GM13976 (cell line): ENCODE data around the gene GLRA3.

Experiments used
- DNase-seq: peaks from one replicate; pipeline ENCODE4 v3.0.0; 2012; ENCODE audit warnings: low spot score
- in situ Hi-C: fragments of 300-500 bp; cut with MboI; formaldehyde crosslinking; loops from one replicate; pipeline ENCODE4 v1.12.0; 2022; ENCODE audit warnings: low sequenced_read_pairs, mixed read lengths, inconsistent platforms; ENCODE audit not compliant: unreplicated experiment
- TF ChIP-seq, protein P1 (sequence below): IDR thresholded peaks from 2 replicates; pipeline ENCODE4 v1.5.1; 2012; ENCODE audit warnings: borderline replicate concordance, mild to moderate bottlenecking; ENCODE audit not compliant: insufficient read depth; ENCODE audit errors: extremely low read depth, missing control alignments, control extremely low read depth

The GLRA3 gene

DNA sequence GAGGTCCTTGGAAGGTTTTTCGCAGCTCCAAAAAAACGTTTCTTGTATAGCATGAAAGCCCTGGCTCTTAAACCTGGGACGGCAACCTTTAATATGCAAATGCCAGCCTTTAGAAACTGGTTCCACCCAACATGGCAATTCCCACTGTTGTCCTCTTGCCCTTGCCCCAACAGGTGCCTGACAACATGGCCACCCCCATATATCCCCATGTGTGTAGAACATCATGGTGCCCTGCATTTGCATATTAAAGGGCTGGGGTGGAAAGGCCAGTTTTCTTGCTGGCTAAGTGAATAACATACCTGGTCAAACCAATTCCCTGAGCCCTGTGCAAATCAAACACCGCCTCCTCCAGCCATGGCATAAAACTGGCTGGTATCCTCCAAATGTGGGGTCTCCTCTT is 26.0 kb upstream of the GLRA3 start:
- in situ Hi-C loops, result no loop called here
- no peak for DNase-seq
- TF ChIP-seq, protein P1, sequence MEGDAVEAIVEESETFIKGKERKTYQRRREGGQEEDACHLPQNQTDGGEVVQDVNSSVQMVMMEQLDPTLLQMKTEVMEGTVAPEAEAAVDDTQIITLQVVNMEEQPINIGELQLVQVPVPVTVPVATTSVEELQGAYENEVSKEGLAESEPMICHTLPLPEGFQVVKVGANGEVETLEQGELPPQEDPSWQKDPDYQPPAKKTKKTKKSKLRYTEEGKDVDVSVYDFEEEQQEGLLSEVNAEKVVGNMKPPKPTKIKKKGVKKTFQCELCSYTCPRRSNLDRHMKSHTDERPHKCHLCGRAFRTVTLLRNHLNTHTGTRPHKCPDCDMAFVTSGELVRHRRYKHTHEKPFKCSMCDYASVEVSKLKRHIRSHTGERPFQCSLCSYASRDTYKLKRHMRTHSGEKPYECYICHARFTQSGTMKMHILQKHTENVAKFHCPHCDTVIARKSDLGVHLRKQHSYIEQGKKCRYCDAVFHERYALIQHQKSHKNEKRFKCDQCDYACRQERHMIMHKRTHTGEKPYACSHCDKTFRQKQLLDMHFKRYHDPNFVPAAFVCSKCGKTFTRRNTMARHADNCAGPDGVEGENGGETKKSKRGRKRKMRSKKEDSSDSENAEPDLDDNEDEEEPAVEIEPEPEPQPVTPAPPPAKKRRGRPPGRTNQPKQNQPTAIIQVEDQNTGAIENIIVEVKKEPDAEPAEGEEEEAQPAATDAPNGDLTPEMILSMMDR, result no peak

GRCh38 chr4:174853629-174854028 is 24.6 kb upstream of the GLRA3 start:
- TF ChIP-seq, protein P1, result no peak
- in situ Hi-C loops, result no loop called here
- no peak for DNase-seq

DNA sequence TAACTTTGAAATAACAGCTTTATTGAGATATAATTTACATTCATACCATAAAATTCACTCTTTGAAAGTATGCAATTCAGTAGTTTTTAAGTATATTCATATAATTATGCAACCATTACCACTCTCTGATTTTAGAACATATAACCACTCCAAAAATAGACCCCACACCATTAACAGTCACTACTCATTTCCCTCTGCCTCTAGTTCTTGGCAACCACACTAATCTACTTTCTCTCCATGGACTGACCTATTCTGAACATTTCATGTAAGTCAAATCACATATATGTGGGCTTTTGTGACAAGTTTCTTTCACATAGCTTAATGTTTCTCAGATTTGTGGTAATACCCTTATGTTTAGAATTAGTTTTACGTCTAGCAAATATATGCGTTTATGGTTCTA is 19.5 kb upstream of the GLRA3 start:
- TF ChIP-seq, protein P1, result no peak
- in situ Hi-C loops, result no loop called here
- no peak for DNase-seq

DNA sequence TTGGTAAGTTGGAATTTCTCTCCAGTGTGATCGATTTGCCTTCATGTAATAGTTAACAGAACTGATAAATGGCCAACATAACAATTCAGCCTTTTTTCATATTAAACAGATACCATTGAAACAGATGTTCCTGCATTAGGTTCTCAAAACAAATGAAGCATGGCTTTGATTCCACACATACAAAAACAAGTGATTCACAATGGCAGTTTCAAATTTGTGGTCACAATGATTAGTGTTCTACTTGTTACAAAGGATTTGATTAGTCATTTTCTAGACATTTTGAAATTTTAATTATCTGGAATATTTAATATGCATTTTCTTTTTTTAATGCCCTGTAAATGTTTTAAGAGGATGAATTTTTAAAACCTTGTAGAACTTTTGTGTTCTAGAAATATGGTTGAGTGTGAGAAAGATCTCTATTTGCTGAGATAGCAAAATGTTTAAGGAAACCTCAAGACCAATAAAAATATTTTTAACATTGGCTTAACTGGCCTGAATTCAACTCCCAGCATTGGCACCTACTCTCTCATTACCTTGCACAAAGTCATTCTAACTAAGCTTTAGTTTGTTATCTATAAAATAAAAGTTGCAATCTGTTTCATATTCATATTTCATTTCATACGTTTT is 18.9 kb upstream of the GLRA3 start:
- TF ChIP-seq, protein P1, result no peak
- no peak for DNase-seq
- in situ Hi-C loops, result no loop called here

DNA sequence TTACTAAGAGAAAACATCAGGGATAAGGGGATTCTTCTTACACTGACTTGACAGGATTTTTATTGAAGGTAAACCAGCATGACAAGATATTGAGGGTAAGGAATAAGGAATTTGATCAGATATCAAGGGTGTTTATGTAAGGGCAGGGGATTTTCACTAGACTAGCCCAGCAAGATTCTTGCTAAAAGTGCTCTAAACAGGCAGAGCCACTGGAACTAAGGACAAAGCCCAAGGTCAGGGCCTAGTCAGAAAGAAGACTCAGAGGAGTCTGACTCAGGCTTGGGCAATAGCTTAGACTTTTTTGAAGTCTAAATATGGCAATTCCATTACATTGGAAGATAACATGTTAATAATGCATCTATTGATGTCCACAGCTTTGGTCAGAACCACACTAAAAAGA is 6.5 kb upstream of the GLRA3 start:
- TF ChIP-seq, protein P1, result no peak
- in situ Hi-C loops, result no loop called here
- DNase-seq, result no peak

- in situ Hi-C loops, result no loop called here
- TF ChIP-seq, protein P1, result no peak
- DNase-seq, result no peak
Measured at GRCh38 chr4:174834477-174834876, 5.4 kb upstream of the GLRA3 start.
